HG02981 (cell line): ENCODE results near the gene CDKN2B-AS1.

ENCODE experiments used
- ATAC-seq: cut with Tn5 transposase; IDR thresholded peaks from one replicate; pipeline ENCODE4 v1.9.1; 2021; ENCODE audit warnings: mild to moderate bottlenecking, moderate library complexity; ENCODE audit not compliant: unreplicated experiment

The CDKN2B-AS1 gene

GRCh38 chr9:22117511-22118384 is 123.2 kb downstream of the CDKN2B-AS1 start:
- ATAC-seq, result no peak

GRCh38 chr9:22118810-22119521 is 124.4 kb downstream of the CDKN2B-AS1 start:
- ATAC-seq, result no peak

GRCh38 chr9:22119522-22120158 is 125.0 kb downstream of the CDKN2B-AS1 start:
- ATAC-seq, result peak; percentile 53

DNA sequence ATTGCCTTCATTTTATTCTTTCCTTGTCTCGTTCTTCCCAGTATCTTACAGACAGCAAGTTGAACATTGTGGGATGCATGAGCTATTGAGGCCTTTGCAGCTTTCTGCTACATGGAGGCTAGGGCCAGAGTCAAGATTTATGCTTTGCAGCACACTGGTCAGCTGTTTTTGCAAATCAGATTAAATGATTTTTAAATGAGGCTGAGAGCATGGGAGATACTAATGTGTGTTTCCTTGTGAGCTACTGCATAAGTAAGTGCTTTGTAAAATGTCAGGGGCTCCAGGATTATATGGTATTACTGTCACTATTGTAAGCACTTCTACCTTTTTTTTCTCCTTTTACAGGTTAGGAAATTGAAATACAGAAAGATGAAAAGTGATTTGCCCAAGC is 125.6 kb downstream of the CDKN2B-AS1 start:
- ATAC-seq, result no peak

- no peak for ATAC-seq
Observed at GRCh38 chr9:22120595-22120994, 126.0 kb downstream of the CDKN2B-AS1 start.

DNA sequence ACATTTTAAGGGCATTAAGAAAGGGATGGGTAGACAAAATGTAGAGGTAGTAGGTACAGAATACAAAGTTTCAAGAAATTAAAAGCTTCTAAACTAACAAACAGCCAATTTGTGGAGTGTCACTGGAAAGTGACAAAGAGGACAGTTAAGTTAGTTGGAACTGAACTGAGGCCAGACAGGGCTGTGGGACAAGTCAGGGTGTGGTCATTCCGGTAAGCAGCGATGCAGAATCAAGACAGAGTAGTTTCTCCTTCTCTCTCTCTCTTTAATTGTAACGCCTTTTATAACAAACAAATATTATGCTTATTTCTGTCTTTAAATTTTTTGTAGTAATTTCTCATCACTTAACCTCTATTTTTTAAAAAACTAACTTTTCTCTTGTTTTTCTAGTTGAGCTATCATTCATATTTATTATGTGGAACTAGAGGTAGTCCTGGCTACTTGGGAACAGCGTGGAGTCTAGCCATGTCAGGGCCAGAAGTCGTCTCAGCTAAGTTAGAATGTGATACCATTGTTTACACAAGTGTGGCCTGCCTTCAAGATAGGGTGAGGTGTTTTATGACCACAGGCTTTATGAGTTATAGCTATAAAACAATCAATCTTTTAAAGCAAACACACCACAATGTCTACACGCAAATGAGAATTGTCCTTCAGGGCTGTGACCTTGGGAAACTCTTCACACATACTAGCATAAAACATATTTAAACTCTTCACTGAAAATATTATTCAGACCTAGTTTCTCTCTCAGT is 129.8 kb downstream of the CDKN2B-AS1 start:
- no peak for ATAC-seq

DNA sequence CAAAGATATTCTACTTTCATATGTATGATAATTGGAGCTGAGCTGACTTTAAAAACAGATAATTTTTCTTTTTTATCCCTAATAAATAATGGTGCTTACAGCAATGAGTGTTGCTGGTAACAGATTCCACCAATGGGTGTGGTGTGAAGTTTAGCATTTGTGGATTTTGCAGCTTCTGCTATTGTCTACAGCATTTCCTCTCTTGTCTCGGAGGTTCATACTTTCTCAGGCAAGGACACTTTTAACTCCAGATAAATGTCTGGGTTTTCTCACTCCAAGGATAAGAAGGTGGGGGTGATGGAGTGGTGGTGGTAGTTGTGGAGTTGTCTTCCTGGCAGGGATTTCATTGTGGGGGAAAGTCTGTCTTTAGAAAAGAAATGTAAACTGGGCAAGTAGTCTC is 134.5 kb downstream of the CDKN2B-AS1 start:
- ATAC-seq, result no peak

DNA sequence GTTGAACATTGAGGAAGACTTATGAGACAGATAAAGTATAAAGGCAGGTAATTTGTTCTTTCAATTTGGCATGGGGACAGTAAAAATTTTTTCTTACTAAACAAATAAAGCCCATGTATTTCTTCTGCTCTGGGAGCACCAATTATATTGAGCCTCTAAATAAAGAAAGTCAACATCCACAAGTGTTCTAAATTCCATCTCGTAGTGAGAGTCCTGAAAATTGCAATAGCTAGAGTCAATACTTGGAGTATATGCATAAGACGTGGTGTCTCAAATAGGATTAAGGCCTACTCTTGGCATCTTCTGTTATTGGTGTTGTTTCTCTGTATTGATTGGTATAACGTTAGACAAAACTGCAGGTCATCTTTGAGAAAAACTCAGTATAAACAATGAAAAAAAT is 135.0 kb downstream of the CDKN2B-AS1 start:
- ATAC-seq, result no peak

GRCh38 chr9:22131817-22132216 is 137.2 kb downstream of the CDKN2B-AS1 start:
- ATAC-seq, result no peak

- no peak for ATAC-seq
Observed at GRCh38 chr9:22134390-22134789, 139.8 kb downstream of the CDKN2B-AS1 start.

DNA sequence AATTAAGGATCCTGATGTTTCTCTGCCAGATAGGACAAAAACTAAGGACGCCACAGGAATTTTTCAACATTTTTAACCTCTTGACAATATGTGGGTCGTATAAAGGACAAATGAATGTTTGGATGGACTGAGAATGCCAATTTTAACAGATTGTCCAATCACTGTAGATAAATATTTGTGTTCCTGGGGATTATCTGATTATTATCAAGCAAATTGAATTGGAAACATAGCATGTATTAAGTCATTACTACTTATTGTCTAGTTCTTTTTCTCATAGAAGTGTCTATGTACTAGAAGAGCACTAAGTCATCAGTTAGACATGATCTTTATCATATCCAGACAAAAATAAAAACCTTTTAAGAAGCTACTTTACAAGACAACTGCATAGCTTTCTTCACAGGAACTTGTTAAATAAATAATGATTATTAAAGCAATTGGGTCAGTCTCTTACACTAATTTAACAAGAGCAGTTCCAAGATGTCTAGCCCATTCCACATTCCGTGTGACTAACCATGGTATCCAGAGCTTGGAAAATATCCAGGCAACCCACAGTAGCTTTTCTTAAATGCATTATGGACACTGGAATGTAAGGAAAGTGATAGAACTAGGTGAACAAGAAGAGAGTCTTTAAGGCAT is 142.0 kb downstream of the CDKN2B-AS1 start:
- no peak for ATAC-seq

GRCh38 chr9:22138956-22139660 is 144.5 kb downstream of the CDKN2B-AS1 start:
- ATAC-seq, result no peak

GRCh38 chr9:22141908-22142307 is 147.3 kb downstream of the CDKN2B-AS1 start:
- no peak for ATAC-seq

DNA sequence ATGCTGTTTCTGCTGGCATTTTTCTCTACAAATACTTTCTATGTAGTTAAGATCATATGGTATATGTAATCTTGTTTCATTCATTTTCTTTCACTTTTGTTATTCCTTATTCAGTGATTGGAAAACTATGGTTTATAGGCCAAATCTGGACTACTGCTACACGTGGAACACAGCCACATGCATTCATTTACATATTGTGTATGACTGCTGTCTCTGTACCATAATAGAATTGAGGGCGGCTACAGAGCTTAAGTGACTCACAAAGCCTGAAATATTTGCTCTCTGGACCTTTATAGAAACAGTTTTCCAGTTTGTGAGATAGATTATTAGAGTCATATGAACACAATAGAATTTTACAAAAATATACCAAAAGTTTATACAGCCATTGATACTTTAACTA is 148.1 kb downstream of the CDKN2B-AS1 start:
- no peak for ATAC-seq

DNA sequence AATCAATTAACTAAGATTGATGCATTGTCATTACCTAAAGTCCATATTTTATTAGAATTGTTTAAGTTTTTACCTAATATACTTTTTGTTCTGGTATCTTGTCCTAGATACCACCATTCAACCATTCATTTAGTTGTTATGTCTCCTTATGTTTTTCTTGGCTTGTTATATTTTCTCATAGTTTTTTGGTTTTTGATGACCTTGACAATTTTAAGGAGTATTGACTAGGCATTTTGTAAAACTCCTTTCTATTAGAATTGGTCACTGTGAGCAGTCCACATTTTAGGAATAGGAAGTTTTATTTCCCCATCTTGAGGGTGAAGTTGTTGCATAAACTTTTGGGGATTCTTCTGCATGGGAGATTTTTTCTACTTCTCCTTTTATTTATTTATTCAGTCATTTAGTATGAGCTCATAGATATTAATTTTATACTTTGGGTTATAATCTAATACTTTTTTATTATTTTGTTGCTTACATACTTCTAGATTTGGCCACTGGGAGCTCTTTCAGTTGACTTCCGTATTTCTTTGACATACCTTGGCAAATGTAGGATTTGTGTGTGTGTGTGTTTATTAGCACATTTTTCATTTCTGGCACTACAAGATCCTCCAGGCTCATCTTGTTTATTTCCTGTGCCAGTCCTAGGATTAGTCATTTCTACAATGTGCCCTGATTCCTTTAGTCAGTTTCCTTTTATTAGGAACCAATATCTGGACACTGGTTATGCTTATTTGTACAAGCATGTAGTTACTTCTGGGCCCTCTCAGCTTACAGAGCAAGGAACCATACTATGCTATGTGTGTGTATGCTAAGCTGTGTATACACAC is 149.4 kb downstream of the CDKN2B-AS1 start:
- no peak for ATAC-seq

- no peak for ATAC-seq
Observed at GRCh38 chr9:22146604-22147003, 152.0 kb downstream of the CDKN2B-AS1 start.

GRCh38 chr9:22147813-22148527 is 153.4 kb downstream of the CDKN2B-AS1 start:
- no peak for ATAC-seq

GRCh38 chr9:22148528-22148875 is 153.9 kb downstream of the CDKN2B-AS1 start:
- no peak for ATAC-seq
